Neural cell (in vitro differentiated cells): ENCODE results near the gene GALNT8.

Experiments
- EP300 ChIP-seq: fragments of 450-650 bp; conservative IDR thresholded peaks from 2 replicates; pipeline ENCODE4 v1.6.1; 2014; ENCODE audit warnings: antibody characterized with exemption, mild to moderate bottlenecking, moderate library complexity; ENCODE audit not compliant: poor library complexity, severe bottlenecking
- POLR2AphosphoS5 ChIP-seq: IDR thresholded peaks from 2 replicates; pipeline ENCODE4 v1.6.1; 2012
- RAD21 ChIP-seq: fragments of 450-650 bp; conservative IDR thresholded peaks from 2 replicates; pipeline ENCODE4 v1.6.1; 2014; ENCODE audit warnings: antibody characterized with exemption, mild to moderate bottlenecking, moderate library complexity
- TAF1 ChIP-seq: IDR thresholded peaks from 2 replicates; pipeline ENCODE4 v1.6.1; 2012; ENCODE audit warnings: low read depth
- TF ChIP-seq, protein P1 (sequence below): fragments of 450-650 bp; IDR thresholded peaks from 2 replicates; pipeline ENCODE4 v1.5.1; 2014; ENCODE audit warnings: antibody characterized with exemption, mild to moderate bottlenecking, moderate library complexity; ENCODE audit not compliant: poor library complexity, severe bottlenecking
- TF ChIP-seq, protein P2 (sequence below): IDR thresholded peaks from 2 replicates; pipeline ENCODE4 v1.6.1; 2012; ENCODE audit warnings: borderline replicate concordance

GRCh38 chr12:4707306-4707705 is 12.9 kb upstream of the GALNT8 start:
- TF ChIP-seq RAD21 (no peak), TAF1 (no peak), POLR2AphosphoS5 (no peak), EP300 (no peak)
- TF ChIP-seq, protein P1, sequence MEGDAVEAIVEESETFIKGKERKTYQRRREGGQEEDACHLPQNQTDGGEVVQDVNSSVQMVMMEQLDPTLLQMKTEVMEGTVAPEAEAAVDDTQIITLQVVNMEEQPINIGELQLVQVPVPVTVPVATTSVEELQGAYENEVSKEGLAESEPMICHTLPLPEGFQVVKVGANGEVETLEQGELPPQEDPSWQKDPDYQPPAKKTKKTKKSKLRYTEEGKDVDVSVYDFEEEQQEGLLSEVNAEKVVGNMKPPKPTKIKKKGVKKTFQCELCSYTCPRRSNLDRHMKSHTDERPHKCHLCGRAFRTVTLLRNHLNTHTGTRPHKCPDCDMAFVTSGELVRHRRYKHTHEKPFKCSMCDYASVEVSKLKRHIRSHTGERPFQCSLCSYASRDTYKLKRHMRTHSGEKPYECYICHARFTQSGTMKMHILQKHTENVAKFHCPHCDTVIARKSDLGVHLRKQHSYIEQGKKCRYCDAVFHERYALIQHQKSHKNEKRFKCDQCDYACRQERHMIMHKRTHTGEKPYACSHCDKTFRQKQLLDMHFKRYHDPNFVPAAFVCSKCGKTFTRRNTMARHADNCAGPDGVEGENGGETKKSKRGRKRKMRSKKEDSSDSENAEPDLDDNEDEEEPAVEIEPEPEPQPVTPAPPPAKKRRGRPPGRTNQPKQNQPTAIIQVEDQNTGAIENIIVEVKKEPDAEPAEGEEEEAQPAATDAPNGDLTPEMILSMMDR, result no peak
- TF ChIP-seq, protein P2, sequence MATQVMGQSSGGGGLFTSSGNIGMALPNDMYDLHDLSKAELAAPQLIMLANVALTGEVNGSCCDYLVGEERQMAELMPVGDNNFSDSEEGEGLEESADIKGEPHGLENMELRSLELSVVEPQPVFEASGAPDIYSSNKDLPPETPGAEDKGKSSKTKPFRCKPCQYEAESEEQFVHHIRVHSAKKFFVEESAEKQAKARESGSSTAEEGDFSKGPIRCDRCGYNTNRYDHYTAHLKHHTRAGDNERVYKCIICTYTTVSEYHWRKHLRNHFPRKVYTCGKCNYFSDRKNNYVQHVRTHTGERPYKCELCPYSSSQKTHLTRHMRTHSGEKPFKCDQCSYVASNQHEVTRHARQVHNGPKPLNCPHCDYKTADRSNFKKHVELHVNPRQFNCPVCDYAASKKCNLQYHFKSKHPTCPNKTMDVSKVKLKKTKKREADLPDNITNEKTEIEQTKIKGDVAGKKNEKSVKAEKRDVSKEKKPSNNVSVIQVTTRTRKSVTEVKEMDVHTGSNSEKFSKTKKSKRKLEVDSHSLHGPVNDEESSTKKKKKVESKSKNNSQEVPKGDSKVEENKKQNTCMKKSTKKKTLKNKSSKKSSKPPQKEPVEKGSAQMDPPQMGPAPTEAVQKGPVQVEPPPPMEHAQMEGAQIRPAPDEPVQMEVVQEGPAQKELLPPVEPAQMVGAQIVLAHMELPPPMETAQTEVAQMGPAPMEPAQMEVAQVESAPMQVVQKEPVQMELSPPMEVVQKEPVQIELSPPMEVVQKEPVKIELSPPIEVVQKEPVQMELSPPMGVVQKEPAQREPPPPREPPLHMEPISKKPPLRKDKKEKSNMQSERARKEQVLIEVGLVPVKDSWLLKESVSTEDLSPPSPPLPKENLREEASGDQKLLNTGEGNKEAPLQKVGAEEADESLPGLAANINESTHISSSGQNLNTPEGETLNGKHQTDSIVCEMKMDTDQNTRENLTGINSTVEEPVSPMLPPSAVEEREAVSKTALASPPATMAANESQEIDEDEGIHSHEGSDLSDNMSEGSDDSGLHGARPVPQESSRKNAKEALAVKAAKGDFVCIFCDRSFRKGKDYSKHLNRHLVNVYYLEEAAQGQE, result no peak
